OCI-LY7 (cell line): ENCODE results near the gene CRTAC1. TPM values are rescaled to one million over a fixed set of nuclear protein-coding genes. Genes with fewer than 3 reads are reported as not detected.

ENCODE experiments used
- BruUV-seq: library from RNA; stranded (reverse); fragments of 400-500 nt; replicated peaks from 2 replicates; lab custom pipeline; 2021; lab: Mats Ljungman, UMichigan
- CTCF ChIA-PET: fragments of 300-600 bp; sonication (Branson Sonifier 250); formaldehyde crosslinking; loops from one replicate; lab custom pipeline; 2022; ENCODE audit warnings: antibody characterized with exemption; ENCODE audit not compliant: unreplicated experiment; lab: Charles Lee
- POLR2A ChIA-PET: fragments of 300-600 bp; sonication (Branson Sonifier 250); formaldehyde crosslinking; loops from one replicate; lab custom pipeline; 2022; ENCODE audit warnings: antibody characterized with exemption; lab: Charles Lee
- DNase-seq: peaks from one replicate; pipeline ENCODE4 v3.0.0-alpha.2; 2015; ENCODE audit warnings: low spot score
- H2AFZ ChIP-seq: fragments of 200-600 bp; sonication (generic), shearing (Covaris generic); 2 replicates; pipeline ENCODE4 v1.6.1; 2014; ENCODE audit warnings: mild to moderate bottlenecking, antibody characterized with exemption, low read length, moderate library complexity
- H3K27ac ChIP-seq: fragments of 200-600 bp; sonication (generic); 2 replicates; pipeline ENCODE4 v1.5.1; 2014; ENCODE audit warnings: mixed run types, low read depth, mild to moderate bottlenecking, moderate library complexity, low read length, inconsistent platforms; ENCODE audit not compliant: poor library complexity, severe bottlenecking
- H3K36me3 ChIP-seq: fragments of 200-600 bp; sonication (generic); 2 replicates; pipeline ENCODE4 v1.6.1; 2014; ENCODE audit warnings: mild to moderate bottlenecking, antibody characterized with exemption, low read length, moderate library complexity, mixed read lengths; ENCODE audit not compliant: insufficient read depth
- H3K4me1 ChIP-seq: fragments of 200-600 bp; sonication (generic); 2 replicates; pipeline ENCODE4 v1.5.1; 2014; ENCODE audit warnings: mild to moderate bottlenecking, low read length; ENCODE audit not compliant: insufficient read depth, poor library complexity, severe bottlenecking
- H3K4me2 ChIP-seq: fragments of 200-600 bp; sonication (generic); 2 replicates; pipeline ENCODE4 v1.6.1; 2014; ENCODE audit warnings: mild to moderate bottlenecking, low read length
- H3K4me3 ChIP-seq: fragments of 200-600 bp; sonication (generic); 2 replicates; pipeline ENCODE4 v1.5.1; 2014; ENCODE audit warnings: mild to moderate bottlenecking, low read depth, low read length; ENCODE audit not compliant: poor library complexity, severe bottlenecking
- H3K79me2 ChIP-seq: fragments of 200-600 bp; sonication (generic); 2 replicates; pipeline ENCODE4 v1.6.1; 2016; ENCODE audit warnings: low read depth, mild to moderate bottlenecking, low read length, moderate library complexity, mixed read lengths; ENCODE audit not compliant: insufficient read depth
- H3K9me2 ChIP-seq: fragments of 200-600 bp; sonication (generic); 2 replicates; pipeline ENCODE4 v1.6.1; 2016; ENCODE audit warnings: mild to moderate bottlenecking, low read length, mixed read lengths; ENCODE audit not compliant: insufficient read depth
- H3K9me3 ChIP-seq: fragments of 200-600 bp; sonication (generic); 2 replicates; pipeline ENCODE4 v1.6.1; 2014; ENCODE audit warnings: mild to moderate bottlenecking, mixed run types, low read length, mixed read lengths
- H4K20me1 ChIP-seq: fragments of 200-600 bp; sonication (generic); 2 replicates; pipeline ENCODE4 v1.6.1; 2014; ENCODE audit warnings: mild to moderate bottlenecking, antibody characterized with exemption, low read length, moderate library complexity, mixed read lengths; ENCODE audit not compliant: insufficient read depth
- EZH2phosphoT487 ChIP-seq: fragments of 200-600 bp; sonication (generic); IDR thresholded peaks from 2 replicates; pipeline ENCODE4 v1.6.1; 2018; ENCODE audit warnings: low read depth, borderline replicate concordance, mild to moderate bottlenecking, mixed run types, antibody characterized with exemption, low read length, moderate library complexity, mixed read lengths
- intact Hi-C: fragments of 100-400 bp; cut with micrococcal nuclease; formaldehyde crosslinking; loops from one replicate; pipeline ENCODE4 v1.10.0; 2022; ENCODE audit not compliant: unreplicated experiment
- total RNA-seq, 2 experiments: library from RNA; depleted of rRNA in 1 of 2; stranded (reverse); fragments of >200 nt in 1 of 2; shearing (Covaris generic) in 1 of 2; gene quantifications; 2 replicates each; pipeline ENCODE4 v1.2.3, GENCODE V29; 2014 to 2022
- TF ChIP-seq, protein P1 (sequence below): fragments of 200-600 bp; sonication (generic); conservative IDR thresholded peaks from 2 replicates; pipeline ENCODE4 v1.5.1; 2014; ENCODE audit warnings: mild to moderate bottlenecking, antibody characterized with exemption, low read length, moderate library complexity, mixed read lengths

The CRTAC1 gene
- total RNA-seq, 2 experiments from 2014 or later: not detected

DNA sequence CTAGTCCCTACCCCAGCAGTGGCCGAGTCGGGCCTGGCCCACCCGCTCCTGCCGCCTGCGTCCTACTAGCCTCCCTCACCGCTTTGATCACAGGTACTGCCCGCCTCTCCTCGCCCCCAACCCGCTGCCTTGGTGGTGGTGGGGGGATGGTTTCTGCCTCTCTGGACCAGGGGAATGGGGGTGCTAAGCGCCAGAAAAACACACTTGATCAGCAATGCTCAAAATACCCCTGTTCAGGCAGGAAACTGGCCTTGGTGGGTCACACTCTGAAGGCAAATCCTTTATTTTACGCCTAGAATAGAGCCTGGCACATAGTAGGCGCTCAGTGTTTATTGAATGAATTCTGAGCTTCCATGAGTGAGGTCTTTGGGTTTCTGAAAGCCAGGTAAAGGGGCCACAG lies 1.0 kb upstream of the CRTAC1 start:
- H4K20me1 ChIP-seq: no peaks in the 10 kb centered on the region
- H3K27ac ChIP-seq: no peak overlapping the region
- no peaks in the 10 kb centered on the region for H3K36me3 ChIP-seq
- H3K4me1 ChIP-seq: no peaks in the 10 kb centered on the region
- no peak overlapping the region for H2AFZ ChIP-seq
- ChIA-PET CTCF (interaction anchor here (0.9 kb wide), 1 partner anchor 10 kb away, joined by 3 read pairs; no protein-coding TSS in a partner anchor), POLR2A (no interaction called here)
- no peak for DNase-seq
- no peaks in the 10 kb centered on the region for H3K9me2 ChIP-seq
- BruUV-seq: no TSS peak
- no peak overlapping the region for H3K4me2 ChIP-seq
- TF ChIP-seq, protein P1, sequence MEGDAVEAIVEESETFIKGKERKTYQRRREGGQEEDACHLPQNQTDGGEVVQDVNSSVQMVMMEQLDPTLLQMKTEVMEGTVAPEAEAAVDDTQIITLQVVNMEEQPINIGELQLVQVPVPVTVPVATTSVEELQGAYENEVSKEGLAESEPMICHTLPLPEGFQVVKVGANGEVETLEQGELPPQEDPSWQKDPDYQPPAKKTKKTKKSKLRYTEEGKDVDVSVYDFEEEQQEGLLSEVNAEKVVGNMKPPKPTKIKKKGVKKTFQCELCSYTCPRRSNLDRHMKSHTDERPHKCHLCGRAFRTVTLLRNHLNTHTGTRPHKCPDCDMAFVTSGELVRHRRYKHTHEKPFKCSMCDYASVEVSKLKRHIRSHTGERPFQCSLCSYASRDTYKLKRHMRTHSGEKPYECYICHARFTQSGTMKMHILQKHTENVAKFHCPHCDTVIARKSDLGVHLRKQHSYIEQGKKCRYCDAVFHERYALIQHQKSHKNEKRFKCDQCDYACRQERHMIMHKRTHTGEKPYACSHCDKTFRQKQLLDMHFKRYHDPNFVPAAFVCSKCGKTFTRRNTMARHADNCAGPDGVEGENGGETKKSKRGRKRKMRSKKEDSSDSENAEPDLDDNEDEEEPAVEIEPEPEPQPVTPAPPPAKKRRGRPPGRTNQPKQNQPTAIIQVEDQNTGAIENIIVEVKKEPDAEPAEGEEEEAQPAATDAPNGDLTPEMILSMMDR: no peak
- TF ChIP-seq EZH2phosphoT487: no peak
- no peaks in the 10 kb centered on the region for H3K79me2 ChIP-seq
- intact Hi-C loops: no loop called here
- no peaks in the 10 kb centered on the region for H3K9me3 ChIP-seq
- no peak overlapping the region for H3K4me3 ChIP-seq

DNA sequence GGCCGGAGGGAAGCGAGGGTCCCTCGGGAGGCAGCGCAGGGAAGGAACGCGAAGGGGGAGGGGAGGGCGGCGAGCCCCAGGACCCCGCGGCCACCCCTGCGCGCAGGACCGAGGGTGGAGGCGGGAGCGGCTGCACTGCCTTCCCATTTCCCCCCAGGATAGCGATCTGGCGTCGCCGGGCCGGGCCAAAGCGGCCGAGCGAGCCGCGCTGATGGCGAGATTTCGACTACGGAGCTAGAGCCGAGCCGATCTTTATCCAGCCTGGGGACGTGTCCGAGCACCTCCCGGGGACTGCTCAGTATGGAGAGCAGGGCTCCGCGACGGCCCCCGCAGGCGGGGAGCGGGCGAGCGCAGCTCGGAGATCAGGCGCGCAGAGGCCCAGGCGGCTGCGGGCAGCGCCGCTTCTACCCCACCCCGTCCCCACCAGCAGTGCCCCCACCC lies 590 bp upstream of the CRTAC1 start:
- POLR2A ChIA-PET: no interaction called here
- Histone ChIP-seq H3K79me2 (no peaks in the 10 kb centered on the region), H2AFZ (no peak overlapping the region), H3K36me3 (no peaks in the 10 kb centered on the region), H3K27ac (no peak overlapping the region), H3K4me1 (no peaks in the 10 kb centered on the region), H4K20me1 (no peaks in the 10 kb centered on the region), H3K9me3 (no peaks in the 10 kb centered on the region), H3K4me2 (no peak overlapping the region), H3K4me3 (no peak overlapping the region), H3K9me2 (no peaks in the 10 kb centered on the region)
- intact Hi-C loops: no loop called here
- CTCF ChIA-PET: no interaction called here
- DNase-seq: no peak
- TF ChIP-seq, protein P1: no peak
- no peak for TF ChIP-seq EZH2phosphoT487
- BruUV-seq: no TSS peak

DNA sequence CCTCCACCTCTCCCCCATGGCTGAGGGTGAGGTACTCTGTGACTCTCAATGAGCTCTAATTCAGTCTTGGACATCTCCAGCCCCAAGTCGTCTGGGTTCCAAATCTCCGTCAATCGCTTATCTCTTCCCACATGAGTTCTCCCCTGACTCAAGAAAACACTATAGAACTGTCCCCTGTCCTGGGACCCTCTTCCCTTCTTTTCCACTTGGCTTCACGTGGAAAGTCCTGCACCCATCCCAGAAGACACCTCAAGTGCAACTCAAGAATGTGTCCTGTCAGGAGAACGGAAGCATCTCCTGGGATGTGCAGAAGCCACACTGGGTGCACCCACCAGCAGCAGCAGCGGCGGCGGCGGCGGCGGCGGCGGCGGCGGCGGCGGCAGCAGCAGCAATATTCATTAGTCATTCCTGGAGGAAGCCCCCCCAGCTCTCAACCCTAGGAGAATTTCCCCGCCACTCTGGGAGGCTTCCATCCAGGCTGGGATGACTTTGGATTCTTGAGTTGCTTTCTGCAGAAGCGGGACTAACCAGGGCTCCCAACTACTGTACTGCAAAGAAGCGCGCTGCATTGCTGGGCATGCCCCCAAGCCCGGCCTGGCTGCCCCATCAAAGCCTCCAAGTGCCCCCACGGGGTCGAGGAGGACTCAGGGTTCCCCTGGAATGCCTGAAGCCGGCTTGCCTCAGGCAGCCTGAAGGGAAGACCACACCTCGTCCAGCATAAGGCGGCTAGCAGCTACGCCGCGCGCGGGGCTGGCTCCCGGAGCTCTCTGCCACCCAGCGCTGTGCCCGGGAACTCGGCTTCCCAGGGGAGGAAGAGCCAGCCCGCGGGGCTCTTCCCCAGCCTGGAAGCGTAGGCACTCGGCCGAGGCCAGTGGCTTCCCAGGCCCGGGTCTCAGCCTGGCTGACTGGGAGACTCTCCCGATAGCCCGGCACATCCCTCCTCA lies 1.0 kb downstream of the CRTAC1 start:
- no peak overlapping the region for H3K4me2 ChIP-seq
- POLR2A ChIA-PET: no interaction called here
- H3K4me3 ChIP-seq: no peak overlapping the region
- no peaks in the 10 kb centered on the region for H3K9me3 ChIP-seq
- no peak overlapping the region for H3K27ac ChIP-seq
- no peak for DNase-seq
- no TSS peak for BruUV-seq
- CTCF ChIA-PET: no interaction called here
- H3K79me2 ChIP-seq: no peaks in the 10 kb centered on the region
- H3K9me2 ChIP-seq: no peaks in the 10 kb centered on the region
- no peak overlapping the region for H2AFZ ChIP-seq
- no peaks in the 10 kb centered on the region for H3K4me1 ChIP-seq
- TF ChIP-seq, protein P1: no peak
- TF ChIP-seq EZH2phosphoT487: no peak
- H3K36me3 ChIP-seq: no peaks in the 10 kb centered on the region
- H4K20me1 ChIP-seq: no peaks in the 10 kb centered on the region
- intact Hi-C loops: loop anchor here (5.0 kb wide), 1 partner anchor 117 kb away; no protein-coding TSS in a partner anchor
